ENCODE data around the gene TBXA2R.

- TF ChIP-seq CTCF (conservative IDR thresholded peaks at IDR 0.05; ENCODE audit: low read depth in 2 of 2) = no peak
- TF ChIP-seq STAT1 (IDR thresholded peaks at IDR 0.05; ENCODE audit: unreplicated experiment) = no peak
- no peak for TF ChIP-seq EZH2phosphoT487 (IDR thresholded peaks at IDR 0.05; ENCODE audit: unreplicated experiment)
- no peak for TF ChIP-seq CREB1 (CRISPR knock-in tag; IDR thresholded peaks at IDR 0.05; ENCODE audit: low read depth)
- TF ChIP-seq EZH2 (IDR thresholded peaks at IDR 0.05; ENCODE audit: low read depth, unreplicated experiment) = no peak
- TF ChIP-seq ZNF114 (CRISPR knock-in tag; IDR thresholded peaks at IDR 0.05) = no peak
- TF ChIP-seq POLR2AphosphoS5 (IDR thresholded peaks at IDR 0.05; ENCODE audit: low read depth) = no peak
- no peak for TF ChIP-seq REST (IDR thresholded peaks at IDR 0.05; ENCODE audit: unreplicated experiment)
- no peak for TF ChIP-seq ZNF331 (CRISPR knock-in tag; IDR thresholded peaks at IDR 0.05; ENCODE audit: low read depth)
- no peak for TF ChIP-seq ZNF462 (CRISPR knock-in tag; IDR thresholded peaks at IDR 0.05)
Measured at GRCh38 chr19:3550947-3551791, 55.5 kb downstream of the TBXA2R start.

Data from GM23338 (cell line).